Liver (tissue), 9 donors: ENCODE results near the gene PLPP6. TPM values are rescaled to one million over a fixed set of nuclear protein-coding genes. Genes with fewer than 3 reads are reported as not detected.

Experiments used
- DNase-seq: peaks from one replicate; pipeline ENCODE4 v3.0.0-alpha.2; 2017; ENCODE audit warnings: low spot score
- H3K27ac ChIP-seq, 2 donors: one replicate each; pipeline ENCODE4 v1.7.0; 2013; ENCODE audit warnings: inconsistent platforms in 2 of 2, low read length in 2 of 2, control low read depth in 1 of 2, low read depth in 1 of 2, mild to moderate bottlenecking in 1 of 2
- H3K27me3 ChIP-seq, 4 donors: one replicate each; pipeline versions ENCODE4 v1.6.1 to v1.7.0; 2013; ENCODE audit warnings: low read length in 3 of 4, inconsistent platforms in 1 of 4, mild to moderate bottlenecking in 1 of 4, moderate library complexity in 1 of 4; ENCODE audit not compliant: control insufficient read depth in 4 of 4, insufficient read depth in 4 of 4
- H3K36me3 ChIP-seq, 4 donors: one replicate each; pipeline versions ENCODE4 v1.6.1 to v1.7.0; 2013; ENCODE audit warnings: low read length in 3 of 4, mild to moderate bottlenecking in 3 of 4, low read depth in 1 of 4, moderate library complexity in 1 of 4; ENCODE audit not compliant: control insufficient read depth in 4 of 4, insufficient read depth in 3 of 4
- H3K4me1 ChIP-seq, 4 donors: one replicate each; pipeline versions ENCODE4 v1.6.1 to v1.7.0; 2013; ENCODE audit warnings: low read length in 3 of 4, mild to moderate bottlenecking in 3 of 4, moderate library complexity in 1 of 4; ENCODE audit not compliant: control insufficient read depth in 4 of 4, insufficient read depth in 4 of 4
- H3K4me3 ChIP-seq, 3 donors: one replicate each; pipeline versions ENCODE4 v1.6.1 to v1.7.0; 2013; ENCODE audit warnings: low read length in 3 of 3, control low read depth in 1 of 3, low read depth in 1 of 3, mild to moderate bottlenecking in 1 of 3
- H3K9ac ChIP-seq, 2 donors: one replicate each; pipeline ENCODE4 v1.7.0; 2013; ENCODE audit warnings: low read length in 2 of 2, mild to moderate bottlenecking in 2 of 2, moderate library complexity in 2 of 2, control low read depth in 1 of 2, low read depth in 1 of 2
- H3K9me3 ChIP-seq, 4 donors: one replicate each; pipeline versions ENCODE4 v1.6.1 to v1.7.0; 2013; ENCODE audit warnings: low read length in 3 of 4; ENCODE audit not compliant: control insufficient read depth in 4 of 4
- EGR1 ChIP-seq, 2 donors: IDR thresholded peaks; 2 replicates each; pipeline ENCODE4 v1.6.1; 2016 to 2018; ENCODE audit warnings: antibody characterized with exemption in 2 of 2, low read depth in 2 of 2
- FOXA1 ChIP-seq: IDR thresholded peaks from 2 replicates; pipeline ENCODE4 v1.6.1; 2016; ENCODE audit warnings: antibody characterized with exemption
- FOXA2 ChIP-seq: IDR thresholded peaks from 2 replicates; pipeline ENCODE4 v1.6.1; 2016; ENCODE audit warnings: antibody characterized with exemption
- GABPA ChIP-seq, 2 donors: IDR thresholded peaks in 1 of 2; conservative IDR thresholded peaks in 1 of 2; 2 replicates each; pipeline ENCODE4 v1.6.1; 2016; ENCODE audit warnings: antibody characterized with exemption in 2 of 2, mild to moderate bottlenecking in 1 of 2, moderate library complexity in 1 of 2
- HNF4A ChIP-seq, 2 donors: conservative IDR thresholded peaks; 2 replicates each; pipeline ENCODE4 v1.6.1; 2016; ENCODE audit warnings: antibody characterized with exemption in 2 of 2, mild to moderate bottlenecking in 2 of 2
- HNF4G ChIP-seq: IDR thresholded peaks from 2 replicates; pipeline ENCODE4 v1.6.1; 2016; ENCODE audit warnings: antibody characterized with exemption
- JUND ChIP-seq, 2 donors: IDR thresholded peaks; 2 replicates each; pipeline ENCODE4 v1.6.1; 2016; ENCODE audit warnings: antibody characterized with exemption in 2 of 2
- NR2F2 ChIP-seq: IDR thresholded peaks from 2 replicates; pipeline ENCODE4 v1.6.1; 2016; ENCODE audit warnings: antibody characterized with exemption
- RAD21 ChIP-seq, 2 donors: IDR thresholded peaks; 2 replicates each; pipeline ENCODE4 v1.6.1; 2016; ENCODE audit warnings: antibody characterized with exemption in 2 of 2, mild to moderate bottlenecking in 2 of 2
- RXRA ChIP-seq, 2 donors: IDR thresholded peaks; 2 replicates each; pipeline ENCODE4 v1.6.1; 2017 to 2018; ENCODE audit warnings: antibody characterized with exemption in 2 of 2, mild to moderate bottlenecking in 1 of 2
- SP1 ChIP-seq: IDR thresholded peaks from 2 replicates; pipeline ENCODE4 v1.6.1; 2018; ENCODE audit warnings: antibody characterized with exemption, mild to moderate bottlenecking
- TAF1 ChIP-seq: conservative IDR thresholded peaks from 2 replicates; pipeline ENCODE4 v1.6.1; 2016; ENCODE audit warnings: antibody characterized with exemption, mild to moderate bottlenecking
- YY1 ChIP-seq: IDR thresholded peaks from 2 replicates; pipeline ENCODE4 v1.6.1; 2016; ENCODE audit warnings: antibody characterized with exemption, mild to moderate bottlenecking
- WGBS: extraction: QIAGEN DNeasy Blood & Tissue Kit; methylation state at CpG from one replicate; pipeline ENCODE4 v1.1.7; 2013; 5-methylcytosine and 5-hydroxymethylcytosine counted together
- polyA plus RNA-seq, 2 donors: library from polyadenylated mRNA; stranded (reverse) in 1 of 2; unstranded in 1 of 2; fragments of 200-250 nt in 1 of 2; fragments of >200 nt in 1 of 2; fragmentation: Nextera tagmentation in 1 of 2; extraction: Ambion mirVana in 1 of 2; gene quantifications; one replicate each; pipeline versions ENCODE4 v1.2.1 to v1.2.3, GENCODE V29; 2013 to 2015
- total RNA-seq, 2 donors: library from RNA; depleted of rRNA; stranded (reverse); fragments of >200 nt; gene quantifications; one replicate each; pipeline ENCODE4 v1.2.3, GENCODE V29; 2014
- TF ChIP-seq, protein P1 (sequence below): fragments of 150-350 bp; IDR thresholded peaks from 2 replicates; pipeline ENCODE4 v1.5.1; 2017; ENCODE audit warnings: improper control_type of control experiment, low read depth, low read length; ENCODE audit not compliant: missing input control
- TF ChIP-seq, protein P2 (sequence below): IDR thresholded peaks from 2 replicates; pipeline ENCODE4 v1.6.1; 2016; ENCODE audit warnings: antibody characterized with exemption, mild to moderate bottlenecking
- TF ChIP-seq, protein P3 (sequence below): IDR thresholded peaks from 2 replicates; pipeline ENCODE4 v1.6.1; 2016; ENCODE audit warnings: antibody characterized with exemption
- TF ChIP-seq, protein P4 (sequence below): IDR thresholded peaks from 2 replicates; pipeline ENCODE4 v1.6.1; 2016; ENCODE audit warnings: antibody characterized with exemption
- TF ChIP-seq, protein P5 (sequence below): IDR thresholded peaks from 2 replicates; pipeline ENCODE4 v1.6.1; 2016; ENCODE audit warnings: antibody characterized with exemption
- donor health status: healthy.
- donor health status: healthy.
- donor health status: healthy.
- donor health status: healthy.
- donor health status: healthy.

PLPP6 gene
- total and polyA plus RNA-seq, 4 donors: 9.5 to 11.8 (median 11.1) TPM

DNA sequence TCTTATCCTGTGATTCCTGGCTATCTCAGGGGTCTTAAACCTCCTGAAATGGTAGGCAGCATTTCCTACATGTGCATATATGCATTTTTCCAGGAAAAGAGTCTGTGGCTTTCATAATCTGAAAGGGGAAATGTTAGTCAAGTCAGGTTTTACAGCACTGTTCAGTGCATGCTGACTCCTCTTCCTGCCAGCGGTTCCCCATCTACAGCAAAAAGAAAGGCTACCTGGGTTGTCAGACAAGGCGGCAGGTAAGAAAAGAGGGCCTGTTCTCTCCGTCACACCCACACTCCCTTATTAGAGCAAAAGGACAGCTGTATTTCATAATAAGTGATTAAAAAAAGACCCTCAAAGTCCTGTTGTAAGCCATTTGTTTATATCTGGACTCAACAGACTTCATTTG, 8.5 kb downstream of the PLPP6 start:
- Histone ChIP-seq H3K27me3 (no peaks in the 10 kb centered on the region), H3K4me1 (peaks cover 0 to 8% (median 0%) of the 10 kb centered on the region in 4 donors), H3K9me3 (no peaks in the 10 kb centered on the region), H3K36me3 (no peaks in the 10 kb centered on the region), H3K27ac (no peak overlapping the region), H3K9ac (no peak overlapping the region), H3K4me3 (no peak overlapping the region)
- no peak for DNase-seq
- 86% methylated on average over 3 of the region's 3 CpGs for WGBS
- TF ChIP-seq, protein P1, sequence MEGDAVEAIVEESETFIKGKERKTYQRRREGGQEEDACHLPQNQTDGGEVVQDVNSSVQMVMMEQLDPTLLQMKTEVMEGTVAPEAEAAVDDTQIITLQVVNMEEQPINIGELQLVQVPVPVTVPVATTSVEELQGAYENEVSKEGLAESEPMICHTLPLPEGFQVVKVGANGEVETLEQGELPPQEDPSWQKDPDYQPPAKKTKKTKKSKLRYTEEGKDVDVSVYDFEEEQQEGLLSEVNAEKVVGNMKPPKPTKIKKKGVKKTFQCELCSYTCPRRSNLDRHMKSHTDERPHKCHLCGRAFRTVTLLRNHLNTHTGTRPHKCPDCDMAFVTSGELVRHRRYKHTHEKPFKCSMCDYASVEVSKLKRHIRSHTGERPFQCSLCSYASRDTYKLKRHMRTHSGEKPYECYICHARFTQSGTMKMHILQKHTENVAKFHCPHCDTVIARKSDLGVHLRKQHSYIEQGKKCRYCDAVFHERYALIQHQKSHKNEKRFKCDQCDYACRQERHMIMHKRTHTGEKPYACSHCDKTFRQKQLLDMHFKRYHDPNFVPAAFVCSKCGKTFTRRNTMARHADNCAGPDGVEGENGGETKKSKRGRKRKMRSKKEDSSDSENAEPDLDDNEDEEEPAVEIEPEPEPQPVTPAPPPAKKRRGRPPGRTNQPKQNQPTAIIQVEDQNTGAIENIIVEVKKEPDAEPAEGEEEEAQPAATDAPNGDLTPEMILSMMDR: no peak
- TF ChIP-seq JUND (IDR thresholded peaks at IDR 0.05): no peak
- TF ChIP-seq SP1: no peak
- TF ChIP-seq HNF4G: no peak
- TF ChIP-seq RXRA (IDR thresholded peaks at IDR 0.05): no peak
- TF ChIP-seq, protein P2, sequence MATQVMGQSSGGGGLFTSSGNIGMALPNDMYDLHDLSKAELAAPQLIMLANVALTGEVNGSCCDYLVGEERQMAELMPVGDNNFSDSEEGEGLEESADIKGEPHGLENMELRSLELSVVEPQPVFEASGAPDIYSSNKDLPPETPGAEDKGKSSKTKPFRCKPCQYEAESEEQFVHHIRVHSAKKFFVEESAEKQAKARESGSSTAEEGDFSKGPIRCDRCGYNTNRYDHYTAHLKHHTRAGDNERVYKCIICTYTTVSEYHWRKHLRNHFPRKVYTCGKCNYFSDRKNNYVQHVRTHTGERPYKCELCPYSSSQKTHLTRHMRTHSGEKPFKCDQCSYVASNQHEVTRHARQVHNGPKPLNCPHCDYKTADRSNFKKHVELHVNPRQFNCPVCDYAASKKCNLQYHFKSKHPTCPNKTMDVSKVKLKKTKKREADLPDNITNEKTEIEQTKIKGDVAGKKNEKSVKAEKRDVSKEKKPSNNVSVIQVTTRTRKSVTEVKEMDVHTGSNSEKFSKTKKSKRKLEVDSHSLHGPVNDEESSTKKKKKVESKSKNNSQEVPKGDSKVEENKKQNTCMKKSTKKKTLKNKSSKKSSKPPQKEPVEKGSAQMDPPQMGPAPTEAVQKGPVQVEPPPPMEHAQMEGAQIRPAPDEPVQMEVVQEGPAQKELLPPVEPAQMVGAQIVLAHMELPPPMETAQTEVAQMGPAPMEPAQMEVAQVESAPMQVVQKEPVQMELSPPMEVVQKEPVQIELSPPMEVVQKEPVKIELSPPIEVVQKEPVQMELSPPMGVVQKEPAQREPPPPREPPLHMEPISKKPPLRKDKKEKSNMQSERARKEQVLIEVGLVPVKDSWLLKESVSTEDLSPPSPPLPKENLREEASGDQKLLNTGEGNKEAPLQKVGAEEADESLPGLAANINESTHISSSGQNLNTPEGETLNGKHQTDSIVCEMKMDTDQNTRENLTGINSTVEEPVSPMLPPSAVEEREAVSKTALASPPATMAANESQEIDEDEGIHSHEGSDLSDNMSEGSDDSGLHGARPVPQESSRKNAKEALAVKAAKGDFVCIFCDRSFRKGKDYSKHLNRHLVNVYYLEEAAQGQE: no peak
- TF ChIP-seq YY1: no peak
- TF ChIP-seq GABPA (IDR thresholded peaks at IDR 0.05 in 1 of 2, conservative IDR thresholded peaks at IDR 0.05 in 1 of 2): no peak
- no peak for TF ChIP-seq FOXA2
- no peak for TF ChIP-seq FOXA1
- TF ChIP-seq TAF1: no peak
- TF ChIP-seq, protein P3, sequence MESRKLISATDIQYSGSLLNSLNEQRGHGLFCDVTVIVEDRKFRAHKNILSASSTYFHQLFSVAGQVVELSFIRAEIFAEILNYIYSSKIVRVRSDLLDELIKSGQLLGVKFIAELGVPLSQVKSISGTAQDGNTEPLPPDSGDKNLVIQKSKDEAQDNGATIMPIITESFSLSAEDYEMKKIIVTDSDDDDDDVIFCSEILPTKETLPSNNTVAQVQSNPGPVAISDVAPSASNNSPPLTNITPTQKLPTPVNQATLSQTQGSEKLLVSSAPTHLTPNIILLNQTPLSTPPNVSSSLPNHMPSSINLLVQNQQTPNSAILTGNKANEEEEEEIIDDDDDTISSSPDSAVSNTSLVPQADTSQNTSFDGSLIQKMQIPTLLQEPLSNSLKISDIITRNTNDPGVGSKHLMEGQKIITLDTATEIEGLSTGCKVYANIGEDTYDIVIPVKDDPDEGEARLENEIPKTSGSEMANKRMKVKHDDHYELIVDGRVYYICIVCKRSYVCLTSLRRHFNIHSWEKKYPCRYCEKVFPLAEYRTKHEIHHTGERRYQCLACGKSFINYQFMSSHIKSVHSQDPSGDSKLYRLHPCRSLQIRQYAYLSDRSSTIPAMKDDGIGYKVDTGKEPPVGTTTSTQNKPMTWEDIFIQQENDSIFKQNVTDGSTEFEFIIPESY: no peak
- TF ChIP-seq RAD21 (IDR thresholded peaks at IDR 0.05): no peak
- TF ChIP-seq EGR1 (IDR thresholded peaks at IDR 0.05; ENCODE audit: low read depth in 2 of 2): no peak
- TF ChIP-seq NR2F2: no peak
- TF ChIP-seq, protein P4, sequence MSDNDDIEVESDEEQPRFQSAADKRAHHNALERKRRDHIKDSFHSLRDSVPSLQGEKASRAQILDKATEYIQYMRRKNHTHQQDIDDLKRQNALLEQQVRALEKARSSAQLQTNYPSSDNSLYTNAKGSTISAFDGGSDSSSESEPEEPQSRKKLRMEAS: no peak
- TF ChIP-seq HNF4A (conservative IDR thresholded peaks at IDR 0.05): no peak

DNA sequence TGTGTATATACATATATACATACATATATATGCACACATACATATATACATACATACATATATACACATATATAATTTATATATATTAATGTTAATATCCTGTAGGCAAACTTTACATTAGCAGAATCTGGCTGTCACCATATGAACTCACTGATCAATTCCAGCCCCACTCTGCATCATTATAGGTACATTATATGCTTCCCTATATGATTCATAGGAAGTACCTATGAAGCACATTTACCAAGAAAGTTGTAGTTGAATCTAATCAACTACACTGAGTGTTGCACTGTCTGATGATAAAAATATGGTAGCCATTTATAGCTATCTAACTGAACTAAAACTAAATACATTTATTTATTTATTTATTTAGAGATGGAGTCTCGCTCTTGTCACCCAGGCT, 9.6 kb downstream of the PLPP6 start:
- Histone ChIP-seq H3K36me3 (no peaks in the 10 kb centered on the region), H3K4me3 (no peak overlapping the region), H3K9me3 (no peaks in the 10 kb centered on the region), H3K4me1 (no peaks in the 10 kb centered on the region), H3K9ac (no peak overlapping the region), H3K27ac (no peak overlapping the region), H3K27me3 (no peaks in the 10 kb centered on the region)
- no peak for DNase-seq
- 96% methylated on average over 1 of the region's 1 CpG for WGBS
- TF ChIP-seq JUND (IDR thresholded peaks at IDR 0.05) (no peak), NR2F2 (no peak), RXRA (IDR thresholded peaks at IDR 0.05) (no peak), SP1 (no peak), HNF4G (no peak), RAD21 (IDR thresholded peaks at IDR 0.05) (no peak), FOXA1 (no peak), TAF1 (no peak), YY1 (no peak), GABPA (IDR thresholded peaks at IDR 0.05 in 1 of 2, conservative IDR thresholded peaks at IDR 0.05 in 1 of 2) (no peak), HNF4A (conservative IDR thresholded peaks at IDR 0.05) (no peak), EGR1 (IDR thresholded peaks at IDR 0.05; ENCODE audit: low read depth in 2 of 2) (no peak), FOXA2 (no peak)
- TF ChIP-seq, protein P5, sequence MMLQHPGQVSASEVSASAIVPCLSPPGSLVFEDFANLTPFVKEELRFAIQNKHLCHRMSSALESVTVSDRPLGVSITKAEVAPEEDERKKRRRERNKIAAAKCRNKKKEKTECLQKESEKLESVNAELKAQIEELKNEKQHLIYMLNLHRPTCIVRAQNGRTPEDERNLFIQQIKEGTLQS: no peak
- TF ChIP-seq, protein P2: no peak
- TF ChIP-seq, protein P3: no peak
